ENCODE results near the gene NDST4. TPM values are rescaled to one million over a fixed set of nuclear protein-coding genes. Genes with fewer than 3 reads are reported as not detected.

NDST4 gene
- total RNA-seq, 1 experiment from 2014 or later, result not detected

- BruUV-seq (replicated peaks), result no TSS peak
- Histone ChIP-seq H3K9me3 (ENCODE audit: low read length) (no peaks in the 10 kb centered on the region), H3K27me3 (ENCODE audit: low read length) (no peaks in the 10 kb centered on the region), H2AFZ (ENCODE audit: low read length) (no peak overlapping the region), H3K4me1 (ENCODE audit: insufficient read depth, low read length) (no peaks in the 10 kb centered on the region), H3K9me2 (replicated peaks; ENCODE audit: low read length) (no peaks in the 10 kb centered on the region), H3K36me3 (ENCODE audit: low read depth, low read length) (no peaks in the 10 kb centered on the region), H3K9ac (ENCODE audit: low read length) (no peak overlapping the region), H3K79me2 (ENCODE audit: low read length) (no peaks in the 10 kb centered on the region), H3F3A (ENCODE audit: low read length, unreplicated experiment) (no peaks in the 10 kb centered on the region), H3K4me2 (ENCODE audit: low read length) (no peak overlapping the region), H3K4me3 (ENCODE audit: low read length) (no peak overlapping the region), H4K20me1 (ENCODE audit: low read length) (no peaks in the 10 kb centered on the region), H3K27ac (ENCODE audit: low read length) (no peak overlapping the region)
- no peak for TF ChIP-seq EZH2 (IDR thresholded peaks at IDR 0.05; ENCODE audit: low read length, unreplicated experiment)
- TF ChIP-seq EZH2phosphoT487 (IDR thresholded peaks at IDR 0.05; ENCODE audit: borderline replicate concordance, low read length), result no peak
- TF ChIP-seq, protein P1, sequence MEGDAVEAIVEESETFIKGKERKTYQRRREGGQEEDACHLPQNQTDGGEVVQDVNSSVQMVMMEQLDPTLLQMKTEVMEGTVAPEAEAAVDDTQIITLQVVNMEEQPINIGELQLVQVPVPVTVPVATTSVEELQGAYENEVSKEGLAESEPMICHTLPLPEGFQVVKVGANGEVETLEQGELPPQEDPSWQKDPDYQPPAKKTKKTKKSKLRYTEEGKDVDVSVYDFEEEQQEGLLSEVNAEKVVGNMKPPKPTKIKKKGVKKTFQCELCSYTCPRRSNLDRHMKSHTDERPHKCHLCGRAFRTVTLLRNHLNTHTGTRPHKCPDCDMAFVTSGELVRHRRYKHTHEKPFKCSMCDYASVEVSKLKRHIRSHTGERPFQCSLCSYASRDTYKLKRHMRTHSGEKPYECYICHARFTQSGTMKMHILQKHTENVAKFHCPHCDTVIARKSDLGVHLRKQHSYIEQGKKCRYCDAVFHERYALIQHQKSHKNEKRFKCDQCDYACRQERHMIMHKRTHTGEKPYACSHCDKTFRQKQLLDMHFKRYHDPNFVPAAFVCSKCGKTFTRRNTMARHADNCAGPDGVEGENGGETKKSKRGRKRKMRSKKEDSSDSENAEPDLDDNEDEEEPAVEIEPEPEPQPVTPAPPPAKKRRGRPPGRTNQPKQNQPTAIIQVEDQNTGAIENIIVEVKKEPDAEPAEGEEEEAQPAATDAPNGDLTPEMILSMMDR (conservative IDR thresholded peaks at IDR 0.05; ENCODE audit: low read depth, low read length), result no peak
- CTCF ChIA-PET, result interaction anchor here (0.5 kb wide), 1 partner anchor 27 kb away, joined by 3 read pairs; no protein-coding TSS in a partner anchor
- ATAC-seq (no peak), DNase-seq (no peak)
- POLR2A ChIA-PET (ENCODE audit: unreplicated experiment), result no interaction called here
- intact Hi-C loops (cut with micrococcal nuclease), result no loop called here
Observed at GRCh38 chr4:114941503-114941902, 171.9 kb downstream of the NDST4 start.

GRCh38 chr4:114927881-114928280, 185.5 kb downstream of the NDST4 start:
- no peaks in the 10 kb centered on the region for H3K9me3 ChIP-seq (ENCODE audit: low read length)
- CTCF ChIA-PET, result no interaction called here
- H4K20me1 ChIP-seq (ENCODE audit: low read length), result no peaks in the 10 kb centered on the region
- H3K4me2 ChIP-seq (ENCODE audit: low read length), result no peak overlapping the region
- no peak overlapping the region for H3K27ac ChIP-seq (ENCODE audit: low read length)
- H3K79me2 ChIP-seq (ENCODE audit: low read length), result no peaks in the 10 kb centered on the region
- H3K27me3 ChIP-seq (ENCODE audit: low read length), result no peaks in the 10 kb centered on the region
- no peaks in the 10 kb centered on the region for H3K4me1 ChIP-seq (ENCODE audit: insufficient read depth, low read length)
- BruUV-seq (replicated peaks), result no TSS peak
- no peak overlapping the region for H3K4me3 ChIP-seq (ENCODE audit: low read length)
- H3K9me2 ChIP-seq (replicated peaks; ENCODE audit: low read length), result no peaks in the 10 kb centered on the region
- H3K9ac ChIP-seq (ENCODE audit: low read length), result no peak overlapping the region
- H2AFZ ChIP-seq (ENCODE audit: low read length), result no peak overlapping the region
- H3F3A ChIP-seq (ENCODE audit: low read length, unreplicated experiment), result no peaks in the 10 kb centered on the region
- POLR2A ChIA-PET (ENCODE audit: unreplicated experiment), result no interaction called here
- TF ChIP-seq EZH2phosphoT487 (IDR thresholded peaks at IDR 0.05; ENCODE audit: borderline replicate concordance, low read length) (no peak), EZH2 (IDR thresholded peaks at IDR 0.05; ENCODE audit: low read length, unreplicated experiment) (no peak)
- TF ChIP-seq, protein P1 (conservative IDR thresholded peaks at IDR 0.05; ENCODE audit: low read depth, low read length), result no peak
- no peak for ATAC-seq
- no peak for DNase-seq
- no peaks in the 10 kb centered on the region for H3K36me3 ChIP-seq (ENCODE audit: low read depth, low read length)
- intact Hi-C loops (cut with micrococcal nuclease), result no loop called here

DNA sequence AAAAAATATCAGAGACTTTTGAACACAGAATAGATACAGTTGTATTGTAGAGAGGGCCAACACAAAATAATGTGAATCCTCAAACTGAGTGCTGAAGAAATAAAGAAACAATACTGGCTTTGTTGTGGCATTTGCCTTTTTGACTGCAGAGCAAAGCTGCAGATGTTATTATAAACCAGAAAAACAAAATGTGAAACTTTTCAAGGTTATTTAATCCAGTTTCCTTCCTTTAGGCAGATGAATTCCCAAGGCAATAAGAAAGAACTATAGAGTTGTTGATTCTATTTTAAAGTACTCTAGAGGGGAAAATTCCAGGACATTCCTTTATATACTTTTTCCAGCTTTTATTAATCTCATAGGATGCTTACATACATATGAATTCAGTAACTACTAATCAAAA, 186.8 kb downstream of the NDST4 start:
- intact Hi-C loops (cut with micrococcal nuclease), result no loop called here
- Histone ChIP-seq H3K9me2 (replicated peaks; ENCODE audit: low read length) (no peaks in the 10 kb centered on the region), H4K20me1 (ENCODE audit: low read length) (no peaks in the 10 kb centered on the region), H3K9ac (ENCODE audit: low read length) (no peak overlapping the region), H3F3A (ENCODE audit: low read length, unreplicated experiment) (no peaks in the 10 kb centered on the region), H3K4me1 (ENCODE audit: insufficient read depth, low read length) (no peaks in the 10 kb centered on the region), H3K79me2 (ENCODE audit: low read length) (no peaks in the 10 kb centered on the region), H2AFZ (ENCODE audit: low read length) (no peak overlapping the region), H3K27me3 (ENCODE audit: low read length) (no peaks in the 10 kb centered on the region), H3K27ac (ENCODE audit: low read length) (no peak overlapping the region), H3K9me3 (ENCODE audit: low read length) (no peaks in the 10 kb centered on the region), H3K4me3 (ENCODE audit: low read length) (no peak overlapping the region), H3K36me3 (ENCODE audit: low read depth, low read length) (no peaks in the 10 kb centered on the region), H3K4me2 (ENCODE audit: low read length) (no peak overlapping the region)
- CTCF ChIA-PET, result no interaction called here
- ATAC-seq (no peak), DNase-seq (no peak)
- no TSS peak for BruUV-seq (replicated peaks)
- TF ChIP-seq EZH2phosphoT487 (IDR thresholded peaks at IDR 0.05; ENCODE audit: borderline replicate concordance, low read length) (no peak), EZH2 (IDR thresholded peaks at IDR 0.05; ENCODE audit: low read length, unreplicated experiment) (no peak)
- TF ChIP-seq, protein P1 (conservative IDR thresholded peaks at IDR 0.05; ENCODE audit: low read depth, low read length), result no peak
- POLR2A ChIA-PET (ENCODE audit: unreplicated experiment), result no interaction called here

Data from PC-3 (cell line).